Neural crest cell (in vitro differentiated cells): ENCODE results near the gene PDE10A. TPM values are rescaled to one million over a fixed set of nuclear protein-coding genes. Genes with fewer than 3 reads are reported as not detected.
"Not testable (repeated sequence)": the region's sequence is repeated elsewhere in the genome, so short reads cannot be mapped to it uniquely, and the experiment has no call there.

Source experiments
- DNase-seq: peaks from one replicate; pipeline ENCODE4 v3.0.0; 2021; ENCODE audit warnings: low read depth, mixed read lengths, low spot score
- H3K27ac Mint-ChIP-seq: one replicate; pipeline ENCODE4 v1.8.0; 2021; ENCODE audit warnings: mild to moderate bottlenecking, mixed read lengths; ENCODE audit not compliant: unreplicated experiment
- H3K27me3 Mint-ChIP-seq: 2 replicates; pipeline ENCODE4 v1.8.0; 2021; ENCODE audit warnings: low read depth, mild to moderate bottlenecking, mixed read lengths
- H3K36me3 Mint-ChIP-seq: 2 replicates; pipeline ENCODE4 v1.8.0; 2021; ENCODE audit warnings: low read depth, mild to moderate bottlenecking, mixed read lengths
- H3K4me1 Mint-ChIP-seq: 2 replicates; pipeline ENCODE4 v1.8.0; 2021; ENCODE audit warnings: mixed read lengths
- H3K4me3 Mint-ChIP-seq: one replicate; pipeline ENCODE4 v1.8.0; 2021; ENCODE audit warnings: mild to moderate bottlenecking, mixed read lengths
- H3K9me3 Mint-ChIP-seq: 2 replicates; pipeline ENCODE4 v1.8.0; 2021; ENCODE audit warnings: mixed read lengths
- total RNA-seq: library from RNA; stranded (reverse); gene quantifications from 2 replicates; pipeline ENCODE4 v1.2.1, GENCODE V29; 2021
- TF ChIP-seq, protein P1 (sequence below): fragments of 200-600 bp; sonication (generic); conservative IDR thresholded peaks from 2 replicates; pipeline ENCODE4 v1.5.0; 2021; ENCODE audit warnings: antibody characterized with exemption, mild to moderate bottlenecking

The PDE10A gene
- total RNA-seq, 1 donor from 2014 or later, result 26.2 TPM

DNA sequence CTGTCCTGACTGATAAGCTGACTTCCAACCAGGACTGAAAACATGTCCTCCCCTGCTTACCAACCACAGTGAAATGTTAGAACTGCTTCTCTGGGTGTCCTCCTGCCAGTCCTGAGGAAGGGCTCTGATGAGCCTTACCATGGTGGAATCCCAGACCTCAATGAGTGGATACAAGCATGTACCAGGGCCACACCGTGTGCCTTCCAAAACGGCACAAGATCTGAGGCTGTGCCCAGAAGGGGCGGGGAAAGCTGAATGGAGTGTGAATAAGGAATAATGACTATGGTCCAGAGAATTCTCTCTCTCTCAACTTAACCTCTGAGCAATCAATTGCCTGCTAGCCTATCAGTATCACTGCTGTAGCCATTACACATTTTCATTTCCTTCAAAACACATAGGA is 51.7 kb downstream of the PDE10A start:
- no peak overlapping the region for H3K27ac Mint-ChIP-seq
- TF ChIP-seq, protein P1, sequence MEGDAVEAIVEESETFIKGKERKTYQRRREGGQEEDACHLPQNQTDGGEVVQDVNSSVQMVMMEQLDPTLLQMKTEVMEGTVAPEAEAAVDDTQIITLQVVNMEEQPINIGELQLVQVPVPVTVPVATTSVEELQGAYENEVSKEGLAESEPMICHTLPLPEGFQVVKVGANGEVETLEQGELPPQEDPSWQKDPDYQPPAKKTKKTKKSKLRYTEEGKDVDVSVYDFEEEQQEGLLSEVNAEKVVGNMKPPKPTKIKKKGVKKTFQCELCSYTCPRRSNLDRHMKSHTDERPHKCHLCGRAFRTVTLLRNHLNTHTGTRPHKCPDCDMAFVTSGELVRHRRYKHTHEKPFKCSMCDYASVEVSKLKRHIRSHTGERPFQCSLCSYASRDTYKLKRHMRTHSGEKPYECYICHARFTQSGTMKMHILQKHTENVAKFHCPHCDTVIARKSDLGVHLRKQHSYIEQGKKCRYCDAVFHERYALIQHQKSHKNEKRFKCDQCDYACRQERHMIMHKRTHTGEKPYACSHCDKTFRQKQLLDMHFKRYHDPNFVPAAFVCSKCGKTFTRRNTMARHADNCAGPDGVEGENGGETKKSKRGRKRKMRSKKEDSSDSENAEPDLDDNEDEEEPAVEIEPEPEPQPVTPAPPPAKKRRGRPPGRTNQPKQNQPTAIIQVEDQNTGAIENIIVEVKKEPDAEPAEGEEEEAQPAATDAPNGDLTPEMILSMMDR, result no peak
- H3K36me3 Mint-ChIP-seq, result peaks cover 17% of the 10 kb centered on the region
- no peak for DNase-seq
- H3K9me3 Mint-ChIP-seq, result peaks cover 6% of the 10 kb centered on the region
- peaks cover 6% of the 10 kb centered on the region for H3K4me1 Mint-ChIP-seq
- H3K4me3 Mint-ChIP-seq, result no peak overlapping the region
- no peaks in the 10 kb centered on the region for H3K27me3 Mint-ChIP-seq

DNA sequence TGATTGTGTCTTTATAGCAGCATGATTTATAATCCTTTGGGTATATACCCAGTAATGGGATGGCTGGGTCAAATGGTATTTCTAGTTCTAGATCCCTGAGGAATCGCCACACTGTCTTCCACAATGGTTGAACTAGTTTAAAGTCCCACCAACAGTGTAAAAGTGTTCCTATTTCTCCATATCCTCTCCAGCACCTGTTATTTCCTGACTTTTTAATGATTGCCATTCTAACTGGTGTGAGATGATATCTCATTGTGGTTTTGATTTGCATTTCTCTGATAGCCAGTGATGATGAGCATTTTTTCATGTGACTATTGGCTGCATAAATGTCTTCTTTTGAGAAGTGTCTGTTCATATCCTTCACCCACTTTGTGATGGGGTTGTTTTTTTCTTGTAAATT is 54.5 kb downstream of the PDE10A start:
- H3K27ac Mint-ChIP-seq, H3K4me3 Mint-ChIP-seq, H3K27me3 Mint-ChIP-seq, DNase-seq, H3K4me1 Mint-ChIP-seq, H3K9me3 Mint-ChIP-seq: not testable (repeated sequence)
- peaks cover 17% of the 10 kb centered on the region for H3K36me3 Mint-ChIP-seq

DNA sequence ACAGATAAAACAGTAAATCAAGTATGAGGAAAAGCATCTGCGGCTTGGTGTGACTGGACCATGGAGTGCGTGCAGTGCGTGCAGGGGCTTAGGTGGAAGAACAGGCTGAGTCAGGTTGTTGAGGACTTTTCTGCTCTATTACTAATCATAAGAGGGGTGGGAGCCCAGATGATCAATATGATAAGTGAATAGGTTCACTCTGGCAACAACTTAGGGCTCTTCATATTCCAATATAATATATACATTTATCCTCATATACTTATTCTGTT is 56.4 kb downstream of the PDE10A start:
- Mint-ChIP-seq H3K36me3 (peaks cover 14% of the 10 kb centered on the region), H3K27ac (no peak overlapping the region), H3K4me1 (no peaks in the 10 kb centered on the region), H3K9me3 (peaks cover 6% of the 10 kb centered on the region), H3K4me3 (no peak overlapping the region), H3K27me3 (no peaks in the 10 kb centered on the region)
- no peak for DNase-seq
- TF ChIP-seq, protein P1, result no peak

DNA sequence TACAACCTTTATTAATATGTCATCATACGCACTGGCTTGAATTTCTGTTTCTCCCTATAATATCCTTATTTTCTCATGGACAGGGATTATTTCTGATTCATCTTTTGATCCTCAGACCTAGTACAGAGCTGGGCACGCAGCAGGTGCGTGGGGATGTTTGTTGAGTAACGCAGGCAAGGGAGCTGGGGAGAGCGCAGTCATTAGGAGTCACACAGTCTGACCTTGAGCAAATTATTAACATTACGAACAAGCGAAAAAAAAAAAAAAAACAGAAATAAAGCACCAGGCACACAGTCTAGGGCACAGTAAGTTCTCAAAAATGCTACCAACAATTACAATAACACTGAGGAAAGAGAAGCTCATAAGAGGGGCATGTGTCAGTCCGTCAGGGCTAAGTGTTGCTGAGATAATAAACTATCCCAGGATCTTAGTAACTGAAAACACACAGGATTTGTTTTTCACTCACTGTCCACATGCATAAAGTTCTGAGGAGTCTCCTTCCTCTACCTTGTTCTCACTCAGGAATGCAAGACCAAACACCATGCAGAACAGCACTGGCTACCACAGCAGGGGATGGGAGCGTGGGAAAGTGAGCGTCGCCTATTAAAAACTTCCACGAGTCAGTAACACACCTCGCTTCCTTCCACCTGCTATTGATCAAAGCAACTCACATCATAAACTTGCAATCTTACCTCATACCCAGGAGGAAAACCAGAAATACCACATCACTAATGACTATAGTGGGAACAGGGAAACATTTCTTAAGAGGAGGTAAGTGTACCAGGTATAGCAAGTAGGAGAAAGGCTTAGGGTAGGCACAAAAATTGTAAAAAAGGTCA is 56.9 kb downstream of the PDE10A start:
- Mint-ChIP-seq H3K4me3 (no peak overlapping the region), H3K36me3 (peaks cover 11% of the 10 kb centered on the region), H3K27me3 (no peaks in the 10 kb centered on the region), H3K9me3 (peaks cover 5% of the 10 kb centered on the region), H3K27ac (no peak overlapping the region), H3K4me1 (peaks cover 3% of the 10 kb centered on the region)
- DNase-seq, result no peak
- TF ChIP-seq, protein P1, result no peak

DNA sequence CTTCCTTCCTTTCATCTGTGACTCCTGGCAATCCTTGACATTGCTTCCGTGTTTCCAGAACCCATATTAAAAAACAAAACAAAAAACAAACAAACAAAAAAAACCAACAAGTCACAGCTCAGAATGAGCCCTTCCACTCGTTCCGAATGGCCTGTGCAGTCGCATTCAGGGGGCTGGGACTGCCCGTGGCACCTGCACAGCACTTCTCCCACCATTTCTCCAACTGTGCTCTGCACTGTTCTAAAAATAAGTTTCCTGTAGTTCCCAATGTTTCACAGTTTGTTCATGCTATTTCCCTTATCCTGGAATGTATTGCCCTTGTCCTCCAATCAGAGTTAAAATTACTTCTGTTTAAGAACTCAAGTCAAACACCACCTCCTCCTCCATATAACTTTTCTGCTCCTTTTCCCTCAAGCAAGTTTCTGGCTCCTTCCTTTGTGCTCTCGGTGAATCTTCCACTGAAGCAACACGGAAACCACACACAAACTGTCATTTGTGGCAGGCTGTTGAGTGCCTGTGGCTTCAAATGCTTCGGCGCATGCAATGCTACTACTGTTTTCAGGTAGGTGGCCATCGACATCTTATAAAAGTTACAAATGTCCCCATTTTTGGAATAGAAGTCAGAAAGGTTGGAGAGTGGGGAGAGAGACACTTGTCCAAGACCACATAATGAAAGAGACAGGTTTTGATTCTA is 57.7 kb downstream of the PDE10A start:
- TF ChIP-seq, protein P1, result no peak
- peaks cover 5% of the 10 kb centered on the region for H3K36me3 Mint-ChIP-seq
- no peak for DNase-seq
- H3K27me3 Mint-ChIP-seq, result no peaks in the 10 kb centered on the region
- H3K27ac Mint-ChIP-seq, result no peak overlapping the region
- no peak overlapping the region for H3K4me3 Mint-ChIP-seq
- H3K4me1 Mint-ChIP-seq, result peaks cover 11% of the 10 kb centered on the region
- no peaks in the 10 kb centered on the region for H3K9me3 Mint-ChIP-seq

DNA sequence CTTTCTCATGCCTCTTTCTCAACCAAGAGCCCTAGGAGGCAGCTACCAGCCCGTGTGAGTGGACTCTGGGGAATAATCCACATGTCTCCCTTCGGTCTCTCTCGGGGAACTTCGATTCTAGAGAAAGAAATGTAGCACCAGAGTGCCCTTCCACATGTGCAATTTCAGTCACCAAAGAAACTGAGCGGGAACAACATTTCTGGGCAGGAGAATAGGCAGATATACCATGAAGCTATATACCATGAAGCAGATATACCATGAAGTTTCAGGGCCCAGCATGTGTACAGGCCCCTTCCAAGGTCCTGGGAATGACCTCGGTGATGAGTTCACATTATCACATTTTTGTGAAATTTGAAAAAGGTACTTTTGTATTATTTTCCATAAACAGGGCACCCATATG is 60.8 kb downstream of the PDE10A start:
- no peaks in the 10 kb centered on the region for H3K36me3 Mint-ChIP-seq
- no peaks in the 10 kb centered on the region for H3K27me3 Mint-ChIP-seq
- no peak overlapping the region for H3K4me3 Mint-ChIP-seq
- no peak overlapping the region for H3K27ac Mint-ChIP-seq
- H3K4me1 Mint-ChIP-seq, result peaks cover 25% of the 10 kb centered on the region
- no peaks in the 10 kb centered on the region for H3K9me3 Mint-ChIP-seq
- no peak for DNase-seq
- TF ChIP-seq, protein P1, result no peak
